ENCODE results near the gene IL1RAPL1. TPM values are rescaled to one million over a fixed set of nuclear protein-coding genes. Genes with fewer than 3 reads are reported as not detected.

IL1RAPL1 gene
- total and polyA plus RNA-seq, 2 donors (not counting 3 experiments of a cell fraction or from before 2014, with no cell fraction given): 0.79 to 1.3 TPM

DNA sequence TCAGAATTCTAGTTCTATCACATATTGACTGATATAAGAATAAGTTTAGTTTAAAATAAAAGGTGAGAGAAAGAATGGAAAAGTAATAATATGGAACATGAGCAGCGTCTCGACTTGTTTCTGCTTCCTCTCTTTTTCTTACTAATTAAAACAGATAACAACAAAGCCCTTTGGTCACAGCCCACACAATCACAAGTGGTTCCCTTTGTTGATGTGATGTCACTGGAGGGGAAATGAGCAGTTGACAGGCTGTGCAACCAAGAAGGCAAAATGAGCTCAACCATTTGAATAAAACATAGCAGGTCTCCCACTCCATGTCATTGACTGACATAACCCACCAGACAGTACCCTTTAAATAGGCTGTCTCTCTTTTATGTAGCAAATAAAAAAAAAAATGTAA lies 1285.6 kb downstream of the IL1RAPL1 start:
- DNase-seq (ENCODE audit: low read depth, low spot score) (no peak), FAIRE-seq (no peak)
- Histone ChIP-seq H3K4me2 (ENCODE audit: insufficient read depth, low read length) (no peak overlapping the region), H3K79me2 (ENCODE audit: control insufficient read depth, insufficient read depth, low read length) (no peaks in the 10 kb centered on the region), H3K27me3 (ENCODE audit: control insufficient read depth in 2 of 2, insufficient read depth in 2 of 2, low read length in 2 of 2) (no peaks in the 10 kb centered on the region), H3K27ac (ENCODE audit: insufficient read depth, low read depth, low read length) (no peak overlapping the region), H4K20me1 (replicated peaks; ENCODE audit: control insufficient read depth, extremely low read depth, insufficient read depth, low read length) (no peaks in the 10 kb centered on the region), H3K36me3 (ENCODE audit: control insufficient read depth in 2 of 2, extremely low read depth in 1 of 2, insufficient read depth in 2 of 2, low read length in 2 of 2) (no peaks in the 10 kb centered on the region), H3K4me3 (replicated peaks in 1 of 3; ENCODE audit: insufficient read depth in 1 of 3, low read depth in 1 of 3, low read length in 3 of 3) (no peak overlapping the region), H3K4me1 (ENCODE audit: control insufficient read depth, extremely low read depth, insufficient read depth, low read length) (no peaks in the 10 kb centered on the region), H2AFZ (ENCODE audit: low read depth, low read length) (no peak overlapping the region), H3K9me1 (replicated peaks; ENCODE audit: control insufficient read depth, extremely low read depth, insufficient read depth, low read length) (no peaks in the 10 kb centered on the region), H3K9me3 (replicated peaks; ENCODE audit: control insufficient read depth, insufficient read depth, low read length) (no peaks in the 10 kb centered on the region), H3K9ac (replicated peaks; ENCODE audit: extremely low read depth, insufficient read depth, low read length) (no peak overlapping the region)
- CTCF ChIA-PET: no interaction called here
- TF ChIP-seq, protein P1, sequence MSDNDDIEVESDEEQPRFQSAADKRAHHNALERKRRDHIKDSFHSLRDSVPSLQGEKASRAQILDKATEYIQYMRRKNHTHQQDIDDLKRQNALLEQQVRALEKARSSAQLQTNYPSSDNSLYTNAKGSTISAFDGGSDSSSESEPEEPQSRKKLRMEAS (IDR thresholded peaks at IDR 0.05; ENCODE audit: insufficient read depth, insufficient read length): no peak
- no peak for TF ChIP-seq FOS (IDR thresholded peaks at IDR 0.05; ENCODE audit: borderline replicate concordance, insufficient read depth, low read length)
- no peak for TF ChIP-seq CTCF (IDR thresholded peaks at IDR 0.05; ENCODE audit: extremely low read depth in 1 of 2, insufficient read depth in 1 of 2, low read depth in 1 of 2, low read length in 2 of 2)
- no peak for TF ChIP-seq GATA2 (IDR thresholded peaks at IDR 0.05; ENCODE audit: insufficient read depth, insufficient read length, low read depth, low read length)
- no peak for TF ChIP-seq JUN (IDR thresholded peaks at IDR 0.05; ENCODE audit: borderline replicate concordance, insufficient read depth, insufficient read length, low read depth)
- no peak for TF ChIP-seq MYC (IDR thresholded peaks at IDR 0.05; ENCODE audit: low read depth, low read length)
- no peak for TF ChIP-seq POLR2A (IDR thresholded peaks at IDR 0.05; ENCODE audit: low read depth, low read length)
- no peak for TF ChIP-seq EZH2 (IDR thresholded peaks at IDR 0.05; ENCODE audit: borderline replicate concordance, low read depth, low read length, severe bottlenecking)
- no peak for TF ChIP-seq POLR2AphosphoS5 (IDR thresholded peaks at IDR 0.05; ENCODE audit: insufficient read depth, low read depth, low read length)
- POLR2A ChIA-PET: no interaction called here
- intact Hi-C loops (cut with micrococcal nuclease) (no loop called here), dilution Hi-C loops (cut with MboI; ENCODE audit: extremely low pct_ligation_motif_present, low sequenced_read_pairs) (no loop called here)
- no TSS peak for BruUV-seq (replicated peaks)

All from endothelial cell of umbilical vein (primary cell).